ENCODE results near the gene ANKS1A. TPM values are rescaled to one million over a fixed set of nuclear protein-coding genes. Genes with fewer than 3 reads are reported as not detected.

ANKS1A gene
- total RNA-seq, 2 experiments from 2014 or later = 6.0 to 6.7 TPM

DNA sequence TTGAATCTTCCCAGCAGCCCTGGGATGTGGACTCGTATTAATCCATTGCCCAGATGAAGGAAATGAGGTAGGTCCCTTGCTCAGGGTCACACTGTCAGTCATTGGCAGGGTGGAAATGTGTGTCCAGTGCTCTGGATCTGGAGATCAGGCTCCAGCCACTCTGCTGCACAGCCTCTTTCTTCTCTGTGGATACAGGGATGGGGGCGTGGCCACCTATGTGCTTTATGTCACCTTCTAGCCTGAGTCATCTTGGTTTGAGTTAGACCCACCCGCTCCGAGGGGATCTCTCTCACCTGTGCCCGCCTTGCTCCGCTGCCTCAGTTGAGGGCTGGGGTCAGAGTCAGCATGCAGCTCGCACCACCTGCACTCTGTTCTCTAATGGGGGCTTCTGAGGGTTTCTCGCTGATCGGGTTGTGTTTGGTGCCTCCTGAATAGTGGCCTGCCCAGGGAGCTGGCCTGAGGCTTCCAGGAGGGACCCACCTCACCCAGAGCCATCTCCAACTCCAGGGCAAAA is 172.1 kb downstream of the ANKS1A start:
- Mint-ChIP-seq H3K27me3 (no peaks in the 10 kb centered on the region), H3K4me3 (no peak overlapping the region), H3K4me1 (ENCODE audit: low read depth) (peaks cover 6% of the 10 kb centered on the region), H3K9me3 (no peaks in the 10 kb centered on the region), H3K36me3 (ENCODE audit: low read depth) (peaks cover 2% of the 10 kb centered on the region), H3K27ac (no peak overlapping the region)
- no peak for ATAC-seq
- CTCF ChIA-PET = interaction anchor here (1.4 to 1.7 kb wide), 2 partner anchors 74 to 78 kb away, joined by 4 read pairs; no protein-coding TSS in a partner anchor
- no peak for DNase-seq
- TF ChIP-seq, protein P1, sequence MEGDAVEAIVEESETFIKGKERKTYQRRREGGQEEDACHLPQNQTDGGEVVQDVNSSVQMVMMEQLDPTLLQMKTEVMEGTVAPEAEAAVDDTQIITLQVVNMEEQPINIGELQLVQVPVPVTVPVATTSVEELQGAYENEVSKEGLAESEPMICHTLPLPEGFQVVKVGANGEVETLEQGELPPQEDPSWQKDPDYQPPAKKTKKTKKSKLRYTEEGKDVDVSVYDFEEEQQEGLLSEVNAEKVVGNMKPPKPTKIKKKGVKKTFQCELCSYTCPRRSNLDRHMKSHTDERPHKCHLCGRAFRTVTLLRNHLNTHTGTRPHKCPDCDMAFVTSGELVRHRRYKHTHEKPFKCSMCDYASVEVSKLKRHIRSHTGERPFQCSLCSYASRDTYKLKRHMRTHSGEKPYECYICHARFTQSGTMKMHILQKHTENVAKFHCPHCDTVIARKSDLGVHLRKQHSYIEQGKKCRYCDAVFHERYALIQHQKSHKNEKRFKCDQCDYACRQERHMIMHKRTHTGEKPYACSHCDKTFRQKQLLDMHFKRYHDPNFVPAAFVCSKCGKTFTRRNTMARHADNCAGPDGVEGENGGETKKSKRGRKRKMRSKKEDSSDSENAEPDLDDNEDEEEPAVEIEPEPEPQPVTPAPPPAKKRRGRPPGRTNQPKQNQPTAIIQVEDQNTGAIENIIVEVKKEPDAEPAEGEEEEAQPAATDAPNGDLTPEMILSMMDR (IDR thresholded peaks at IDR 0.05) = no peak
- POLR2A ChIA-PET = no interaction called here
- intact Hi-C loops (cut with micrococcal nuclease) = no loop called here

DNA sequence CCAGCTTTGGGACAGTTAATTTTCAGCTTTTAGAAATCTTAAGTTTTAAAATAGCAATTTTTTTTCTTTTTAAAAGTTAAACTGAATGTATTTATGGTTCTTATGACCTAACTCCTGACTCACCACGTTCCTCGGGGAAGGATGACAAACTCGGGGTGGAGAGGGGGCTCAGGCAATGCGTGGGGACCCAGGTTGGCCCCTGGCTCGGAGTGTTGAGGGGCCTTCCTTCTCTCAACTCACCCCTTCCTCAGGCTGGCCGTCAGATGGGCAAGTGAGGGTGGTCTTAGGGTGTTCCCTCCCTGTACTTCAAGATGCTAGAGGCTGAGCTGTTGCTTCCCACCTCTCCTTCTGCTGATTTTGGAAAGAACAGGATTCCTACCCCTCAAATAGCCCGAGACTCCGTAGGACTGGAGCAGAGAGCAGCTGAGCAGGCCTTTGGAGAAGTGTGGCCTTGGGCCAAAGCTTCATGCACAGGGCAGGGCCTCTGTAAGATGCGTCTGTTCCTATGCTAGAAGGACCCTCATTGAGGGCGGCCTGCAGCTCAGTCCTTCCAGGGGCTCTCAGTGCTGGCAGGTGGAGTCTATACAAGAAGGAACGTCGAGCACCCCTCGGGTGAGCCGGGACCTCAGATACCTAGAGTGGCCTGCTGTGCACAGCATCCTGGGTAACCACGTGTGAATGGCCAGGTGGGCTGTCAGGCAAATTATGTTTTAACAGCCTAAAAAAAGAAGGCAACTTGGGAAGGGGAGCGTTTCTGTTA is 172.8 kb downstream of the ANKS1A start:
- Mint-ChIP-seq H3K4me1 (ENCODE audit: low read depth) (peaks cover 6% of the 10 kb centered on the region), H3K36me3 (ENCODE audit: low read depth) (peaks cover 2% of the 10 kb centered on the region), H3K27ac (no peak overlapping the region), H3K9me3 (no peaks in the 10 kb centered on the region), H3K4me3 (no peak overlapping the region), H3K27me3 (no peaks in the 10 kb centered on the region)
- no peak for DNase-seq
- intact Hi-C loops (cut with micrococcal nuclease) = no loop called here
- ATAC-seq = no peak
- TF ChIP-seq, protein P1 (IDR thresholded peaks at IDR 0.05) = no peak
- CTCF ChIA-PET = interaction anchor here (1.4 kb wide), 1 partner anchor 78 kb away, joined by 4 read pairs; no protein-coding TSS in a partner anchor
- POLR2A ChIA-PET = no interaction called here

DNA sequence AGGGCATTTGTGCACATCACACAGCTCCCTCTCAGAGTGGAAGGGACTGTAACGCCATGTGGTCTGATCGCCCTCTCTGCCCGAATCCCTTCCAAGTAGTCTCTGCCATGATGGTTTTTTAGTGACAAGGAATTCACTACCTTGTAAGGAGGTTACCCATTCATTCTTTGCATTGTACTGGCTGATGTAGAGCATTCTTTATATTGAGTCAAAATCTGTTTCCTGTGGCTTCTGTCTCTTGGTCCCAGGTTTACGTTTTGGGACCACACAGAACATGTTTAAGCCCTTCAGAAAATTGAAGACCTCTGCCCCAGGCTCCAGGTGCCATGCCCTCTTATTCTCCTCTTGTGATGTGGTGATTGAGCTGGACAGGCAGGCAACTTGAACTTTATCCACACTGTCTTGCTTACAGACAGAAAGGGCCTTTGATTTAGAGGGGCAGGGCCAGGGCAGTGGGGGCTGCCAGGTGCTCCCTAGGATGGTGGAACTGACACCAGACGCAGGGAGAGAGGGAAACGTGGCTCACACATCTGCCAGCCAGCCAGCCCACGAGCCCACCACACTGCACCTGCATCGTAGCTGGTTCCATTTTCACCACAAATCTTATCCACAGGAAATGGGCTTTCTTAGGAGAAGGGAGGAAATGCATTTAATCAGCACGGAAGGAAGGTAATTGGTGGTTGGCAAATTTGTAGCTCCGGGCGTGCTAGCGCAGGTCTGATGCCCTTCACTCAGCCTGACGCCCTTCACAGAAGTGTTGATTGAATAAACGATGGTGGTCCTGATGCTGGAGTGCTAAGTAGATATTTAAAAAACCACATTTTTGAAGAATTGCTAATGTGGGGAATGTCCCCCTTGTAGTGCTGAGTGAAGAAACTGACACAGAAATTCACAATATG is 173.9 kb downstream of the ANKS1A start:
- H3K27me3 Mint-ChIP-seq = no peaks in the 10 kb centered on the region

DNA sequence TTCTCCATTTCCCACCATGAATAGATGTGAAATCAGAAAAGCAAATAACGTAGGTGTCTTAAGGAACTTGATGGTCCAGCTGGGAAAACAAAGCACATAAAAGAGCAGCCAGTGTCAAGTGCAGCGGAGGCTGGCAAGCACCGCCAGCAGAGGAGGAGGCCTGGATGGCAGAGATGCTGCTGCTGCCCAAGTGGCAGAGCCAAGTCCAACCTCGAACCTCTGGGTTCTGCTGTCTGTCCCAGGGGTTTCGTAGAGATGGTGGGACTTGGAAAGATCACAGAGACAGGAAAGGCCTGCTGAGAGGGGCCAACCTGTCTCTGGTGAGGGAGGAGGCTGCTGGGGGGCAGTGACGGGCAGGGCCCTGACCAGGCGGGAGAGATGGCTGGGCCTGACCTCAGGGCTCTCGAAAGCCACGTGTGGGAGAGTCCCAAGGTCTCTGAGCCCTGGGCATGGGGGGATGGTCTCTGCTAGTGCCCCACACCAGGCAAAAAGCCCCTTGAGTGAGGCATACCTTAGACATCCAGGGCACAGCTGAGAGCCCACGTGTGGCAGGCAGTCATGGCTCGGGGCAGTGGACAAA is 174.7 kb downstream of the ANKS1A start:
- no peaks in the 10 kb centered on the region for H3K27me3 Mint-ChIP-seq
- no peaks in the 10 kb centered on the region for H3K9me3 Mint-ChIP-seq
- TF ChIP-seq, protein P1 (IDR thresholded peaks at IDR 0.05) = no peak
- intact Hi-C loops (cut with micrococcal nuclease) = no loop called here
- DNase-seq (no peak), ATAC-seq (no peak)
- peaks cover 2% of the 10 kb centered on the region for H3K36me3 Mint-ChIP-seq (ENCODE audit: low read depth)
- H3K4me3 Mint-ChIP-seq = no peak overlapping the region
- ChIA-PET CTCF (interaction anchor here (1.3 kb wide), 2 partner anchors 13 to 76 kb away, joined by 3 read pairs; no protein-coding TSS in a partner anchor), POLR2A (no interaction called here)
- no peak overlapping the region for H3K27ac Mint-ChIP-seq
- peaks cover 3% of the 10 kb centered on the region for H3K4me1 Mint-ChIP-seq (ENCODE audit: low read depth)

More for the DNA sequence above, 173.9 kb downstream of the ANKS1A start:
- Mint-ChIP-seq H3K27ac (no peak overlapping the region), H3K4me3 (no peak overlapping the region), H3K9me3 (no peaks in the 10 kb centered on the region), H3K36me3 (ENCODE audit: low read depth) (peaks cover 2% of the 10 kb centered on the region), H3K4me1 (ENCODE audit: low read depth) (peaks cover 6% of the 10 kb centered on the region)
- CTCF ChIA-PET = interaction anchor here (1.3 kb wide), 2 partner anchors 13 to 77 kb away, joined by 3 read pairs; no protein-coding TSS in a partner anchor
- intact Hi-C loops (cut with micrococcal nuclease) = no loop called here
- TF ChIP-seq, protein P1 (IDR thresholded peaks at IDR 0.05) = no peak
- POLR2A ChIA-PET = no interaction called here
- DNase-seq = no peak
- ATAC-seq = no peak

Measured in activated CD8-positive, alpha-beta T cell treated with anti-CD3 and anti-CD28 coated beads for 36 hours (primary cell).